HG02973 (cell line): ENCODE data around the gene ERI3.

Source experiments
- ATAC-seq: cut with Tn5 transposase; IDR thresholded peaks from one replicate; pipeline ENCODE4 v1.9.1; 2021; ENCODE audit warnings: moderate library complexity; ENCODE audit not compliant: unreplicated experiment

Gene ERI3

DNA sequence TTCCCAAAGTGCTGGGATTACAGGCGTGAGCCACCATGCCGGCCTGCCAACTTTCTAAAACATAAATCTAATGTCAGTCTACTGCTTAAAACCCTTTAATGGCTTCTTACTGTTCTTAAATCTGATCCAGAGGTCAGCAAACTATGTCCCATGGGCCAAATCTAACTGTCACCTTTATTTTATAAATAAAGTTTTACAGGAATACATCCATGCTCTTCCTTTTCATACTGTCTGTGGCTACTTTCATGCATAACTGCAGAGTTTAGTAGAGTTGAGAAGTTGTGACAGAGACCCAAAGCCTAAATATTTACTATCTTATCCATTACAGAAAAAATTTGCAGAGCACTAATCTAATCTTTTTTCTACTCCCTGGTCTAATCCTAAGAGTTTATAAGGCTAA lies 3.8 kb downstream of the ERI3 start:
- ATAC-seq, result no peak

DNA sequence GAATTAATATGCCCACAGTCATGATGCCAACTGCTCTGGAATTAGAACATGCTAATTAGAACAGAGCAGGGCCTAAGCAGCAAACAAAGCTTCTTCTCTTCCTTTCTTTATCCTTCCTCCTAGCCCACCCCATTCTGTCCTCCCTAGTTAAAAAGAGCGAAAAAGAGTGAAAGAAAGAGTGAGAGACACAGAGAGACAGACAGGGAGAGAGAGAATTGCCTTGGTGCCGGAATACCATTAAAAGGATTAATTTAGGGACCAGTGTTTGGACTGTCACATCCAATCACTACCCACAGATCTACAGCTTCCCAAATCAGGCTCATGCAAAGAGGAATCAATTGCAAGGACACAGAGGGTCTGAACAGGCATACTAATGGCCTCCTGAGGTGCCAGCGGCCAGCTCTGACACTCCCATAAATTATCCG lies 7.0 kb downstream of the ERI3 start:
- no peak for ATAC-seq

DNA sequence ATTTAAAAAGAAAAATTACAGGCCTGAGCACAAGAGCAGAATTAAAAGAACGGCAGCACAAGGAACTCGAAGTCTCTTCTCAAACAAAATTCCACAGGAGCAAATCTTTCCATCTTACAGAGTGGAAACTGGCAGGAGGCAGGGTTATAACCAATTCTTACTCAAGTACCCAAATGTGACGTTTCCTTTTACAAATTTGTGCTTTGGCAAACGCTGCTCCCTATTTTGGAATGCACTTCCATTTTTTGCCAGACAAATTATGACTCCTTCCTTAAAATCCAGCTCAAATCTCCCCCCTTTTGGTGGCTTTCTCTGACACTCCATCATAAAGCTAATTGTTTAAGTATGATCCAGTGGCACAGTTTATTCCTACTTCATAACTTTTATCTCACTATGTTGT lies 7.8 kb downstream of the ERI3 start:
- ATAC-seq, result no peak

DNA sequence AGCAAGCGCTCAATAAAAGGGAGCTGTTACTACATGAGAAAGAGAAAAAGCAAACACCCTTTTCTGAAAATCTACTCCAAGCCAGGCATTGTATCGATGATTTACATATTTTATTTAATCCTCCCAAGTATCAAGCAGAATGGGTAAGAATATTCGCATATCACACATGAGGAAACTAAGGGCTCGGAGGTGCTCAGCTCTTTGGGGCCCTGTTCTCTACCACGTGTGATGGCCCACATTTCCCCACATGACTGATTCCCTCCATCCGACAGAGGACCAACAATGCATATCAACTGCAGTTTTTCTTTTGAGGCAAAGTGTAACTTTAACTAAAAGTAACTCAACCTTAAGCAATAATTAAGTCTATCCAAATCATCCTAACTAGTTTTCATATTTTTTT lies 8.2 kb downstream of the ERI3 start:
- no peak for ATAC-seq

DNA sequence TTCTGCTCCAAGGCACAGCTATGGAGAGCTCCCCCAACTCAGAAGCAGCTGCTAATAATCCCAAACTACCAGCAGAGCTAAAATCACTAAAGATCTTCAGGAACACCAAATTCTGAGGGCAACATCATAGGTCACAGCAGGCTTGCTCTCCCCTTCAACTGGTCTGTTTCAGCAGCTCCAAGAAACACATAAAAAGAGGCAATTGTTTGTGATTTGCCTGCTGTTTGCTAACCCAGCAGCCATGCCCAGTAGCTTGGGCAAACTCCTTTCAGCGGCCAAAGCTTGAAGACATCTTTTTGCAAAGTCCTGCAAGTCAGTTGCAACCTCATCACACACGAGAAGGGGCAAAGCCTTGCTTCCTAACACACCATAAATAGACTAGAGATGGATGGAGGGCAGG lies 8.9 kb downstream of the ERI3 start:
- ATAC-seq, result no peak

DNA sequence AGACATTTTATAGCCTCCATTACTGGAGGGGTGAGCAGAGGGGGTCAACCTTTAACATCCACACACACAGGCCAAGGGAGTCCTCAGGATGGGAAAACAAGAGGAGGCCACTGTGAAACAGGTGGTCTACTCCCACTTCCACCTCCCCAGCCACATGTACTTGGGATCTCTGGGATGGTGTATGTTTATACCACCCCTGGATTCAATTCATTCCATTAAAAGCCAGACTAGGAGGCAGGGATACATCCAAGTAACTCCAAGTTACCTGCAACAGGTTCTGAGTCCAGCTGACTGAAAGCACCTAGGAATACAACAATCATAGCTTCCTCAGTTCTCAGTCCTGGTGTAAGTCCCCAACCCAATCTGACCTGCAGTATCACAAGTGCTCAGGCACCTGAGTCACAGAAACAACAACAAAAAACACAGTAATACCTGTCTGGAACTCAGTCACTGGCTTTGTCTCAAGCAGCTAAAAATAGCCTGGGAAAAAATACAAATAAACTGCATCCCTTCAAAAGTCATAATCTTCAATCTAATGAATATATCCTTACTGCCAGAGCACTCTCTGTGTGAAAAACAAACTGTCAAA lies 9.8 kb downstream of the ERI3 start:
- no peak for ATAC-seq

DNA sequence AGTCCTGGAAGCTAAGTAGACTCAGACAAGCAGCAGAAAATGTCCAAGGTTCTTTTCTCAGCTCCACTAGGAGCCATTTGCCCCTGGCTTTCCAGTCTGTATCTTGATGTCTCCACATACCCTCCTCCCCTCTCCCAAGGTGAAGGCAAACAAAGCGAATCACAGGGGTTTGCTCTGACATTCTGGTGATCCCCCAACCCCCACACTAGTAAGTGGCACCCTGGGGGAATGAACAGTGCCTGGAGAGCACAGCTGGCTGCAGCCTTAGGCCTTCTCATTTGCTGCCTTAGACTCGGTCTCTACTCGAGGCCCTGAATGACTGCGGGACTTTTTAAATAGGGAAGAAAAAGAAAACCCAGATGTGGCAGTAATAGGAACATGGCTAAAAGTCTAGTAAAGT lies 15.3 kb downstream of the ERI3 start:
- ATAC-seq, result no peak

DNA sequence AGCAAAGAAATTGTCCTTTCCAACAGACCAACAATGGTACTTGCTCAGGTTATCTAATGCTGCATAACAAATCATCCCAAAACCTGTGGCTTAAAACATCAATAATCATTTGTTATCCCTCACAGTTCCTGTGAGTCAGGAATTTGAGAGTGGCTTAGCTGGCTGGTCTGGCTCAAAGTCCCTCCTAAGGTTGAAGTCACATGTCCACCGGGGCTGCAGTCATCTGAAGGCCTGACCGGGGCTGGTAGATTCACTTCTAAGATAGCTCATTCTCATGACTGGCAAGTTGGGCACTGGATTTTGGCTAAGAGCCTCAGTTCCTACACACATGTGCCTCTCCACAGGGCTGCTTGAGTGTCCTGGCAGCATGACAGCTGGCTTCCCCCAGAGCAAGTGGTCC lies 16.9 kb downstream of the ERI3 start:
- no peak for ATAC-seq

DNA sequence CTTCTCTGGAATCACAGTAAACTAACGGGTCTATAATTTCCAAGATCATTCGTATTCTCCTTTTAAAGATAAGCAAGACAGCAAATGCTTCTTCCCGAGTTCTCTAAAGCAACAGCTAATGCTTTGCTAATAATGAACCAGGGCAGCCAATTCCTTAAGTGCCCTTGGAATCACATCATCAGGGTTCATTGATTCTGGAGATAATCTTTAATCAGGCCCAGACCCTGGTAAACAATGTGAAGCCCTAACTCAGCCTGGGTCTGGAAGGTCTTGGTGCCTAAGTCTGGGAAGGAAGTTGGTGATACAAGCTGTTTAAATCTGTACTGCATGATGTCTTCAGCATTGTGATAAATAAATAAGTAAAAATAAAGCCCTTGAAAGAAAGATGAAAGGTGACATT lies 18.4 kb downstream of the ERI3 start:
- no peak for ATAC-seq

DNA sequence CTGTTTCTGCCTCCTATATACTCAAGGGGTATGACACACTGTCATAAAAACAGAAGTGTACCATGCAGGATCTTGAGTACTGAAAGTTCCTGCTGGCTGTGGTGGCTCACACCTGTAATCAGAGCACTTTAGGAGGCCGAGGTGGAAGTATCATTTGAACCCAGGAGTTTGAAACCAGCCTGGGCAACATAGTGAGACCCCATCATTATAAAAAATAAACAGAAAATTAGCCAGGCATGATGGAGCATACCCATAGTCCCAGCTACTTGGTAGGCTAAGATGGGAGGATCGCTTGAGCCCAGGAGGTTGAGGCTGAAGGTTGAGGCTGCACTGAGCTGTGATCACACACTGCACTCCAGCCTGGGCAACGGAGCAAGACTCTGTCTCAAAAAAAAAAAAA lies 20.1 kb downstream of the ERI3 start:
- ATAC-seq, result no peak

DNA sequence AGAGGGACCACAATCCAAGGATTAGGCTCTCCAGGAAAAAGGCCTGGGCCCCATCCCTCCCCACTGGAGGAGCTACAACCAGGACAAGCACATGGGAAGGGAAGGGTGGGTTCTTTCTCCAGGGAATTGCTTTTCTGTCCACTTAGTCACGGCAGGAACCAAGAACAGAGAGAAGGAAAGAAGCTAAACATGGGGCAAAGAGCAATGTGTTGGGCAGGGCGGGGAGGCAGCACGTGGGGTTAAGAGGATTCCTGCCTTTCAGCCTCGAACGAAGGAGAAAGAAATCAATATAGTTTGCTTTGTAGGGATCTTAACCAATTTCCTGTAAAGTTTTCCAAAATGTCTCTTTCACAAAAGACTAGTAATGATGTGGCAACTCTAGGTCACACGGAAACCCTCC lies 21.7 kb downstream of the ERI3 start:
- no peak for ATAC-seq

DNA sequence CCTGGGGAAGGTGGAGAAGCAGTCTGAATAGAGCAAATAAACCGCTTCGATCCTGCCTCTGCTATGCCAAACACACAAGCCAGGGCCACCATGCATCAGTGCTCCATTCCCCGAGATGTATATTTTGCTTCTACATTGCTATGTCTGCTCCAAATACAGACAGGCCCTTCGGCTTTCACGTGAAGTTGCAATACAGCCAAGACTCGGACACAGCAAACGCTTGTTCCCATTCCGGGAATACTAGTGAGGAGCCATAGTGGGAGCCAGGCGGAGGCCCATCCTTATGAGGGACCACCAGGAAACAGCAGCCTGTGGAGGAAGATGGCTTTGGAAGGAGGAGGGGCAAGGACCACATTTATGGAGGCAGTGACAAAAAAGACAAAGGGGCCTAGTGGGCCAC lies 22.6 kb downstream of the ERI3 start:
- no peak for ATAC-seq

DNA sequence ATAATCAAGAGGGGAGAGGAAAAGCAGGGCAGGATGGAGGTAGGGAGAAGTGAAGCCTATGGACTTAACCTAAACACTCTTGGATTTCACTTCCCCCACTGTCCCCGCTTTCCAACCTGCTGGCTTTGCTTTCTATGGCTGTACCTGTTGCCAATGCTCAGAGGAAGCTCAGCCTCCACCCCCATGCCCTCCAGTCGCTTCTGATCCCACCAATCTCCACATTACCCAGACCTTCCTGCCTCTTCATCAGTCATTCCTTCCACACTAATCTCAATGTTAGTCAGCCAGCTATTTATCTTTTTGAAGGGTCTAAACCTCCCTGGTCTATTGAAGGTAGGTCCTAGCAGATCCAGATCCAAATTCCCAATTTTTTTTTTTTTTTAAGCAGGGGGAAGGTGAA lies 24.1 kb downstream of the ERI3 start:
- no peak for ATAC-seq

DNA sequence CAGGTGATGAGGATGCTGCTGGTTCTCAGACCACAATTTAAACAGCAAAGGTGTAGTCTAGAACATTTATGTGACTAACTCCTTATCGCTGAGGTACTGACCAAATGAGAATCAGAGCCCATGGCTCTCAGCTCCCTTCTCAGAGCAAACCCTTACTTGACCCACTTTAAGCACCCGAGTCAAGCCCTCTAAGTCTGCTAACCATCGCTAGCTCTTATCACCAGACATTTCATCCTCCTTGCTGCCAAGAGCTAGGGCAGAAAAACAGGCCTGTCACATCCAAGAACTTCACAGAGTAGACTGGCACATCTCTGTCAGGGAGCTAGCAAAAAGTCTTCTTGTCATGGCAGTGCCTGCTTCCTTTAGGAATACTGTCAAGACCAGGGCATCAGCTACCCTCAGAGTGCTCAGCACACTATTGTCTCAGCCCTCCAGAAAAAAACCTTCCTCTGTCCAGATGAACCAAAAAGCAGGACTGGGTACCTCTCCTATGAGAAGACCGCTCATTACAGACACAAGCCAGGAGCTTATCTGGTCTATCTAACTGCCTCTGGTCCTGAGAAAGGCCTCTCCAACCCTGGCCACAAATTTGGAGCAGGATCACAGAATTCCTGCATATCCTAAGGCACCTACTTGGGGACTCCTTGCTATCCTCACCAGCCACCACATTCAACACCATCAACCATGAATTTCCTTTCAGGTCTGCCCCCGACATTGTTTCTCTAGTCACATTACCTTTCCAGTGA lies 26.2 kb downstream of the ERI3 start:
- ATAC-seq, result no peak

DNA sequence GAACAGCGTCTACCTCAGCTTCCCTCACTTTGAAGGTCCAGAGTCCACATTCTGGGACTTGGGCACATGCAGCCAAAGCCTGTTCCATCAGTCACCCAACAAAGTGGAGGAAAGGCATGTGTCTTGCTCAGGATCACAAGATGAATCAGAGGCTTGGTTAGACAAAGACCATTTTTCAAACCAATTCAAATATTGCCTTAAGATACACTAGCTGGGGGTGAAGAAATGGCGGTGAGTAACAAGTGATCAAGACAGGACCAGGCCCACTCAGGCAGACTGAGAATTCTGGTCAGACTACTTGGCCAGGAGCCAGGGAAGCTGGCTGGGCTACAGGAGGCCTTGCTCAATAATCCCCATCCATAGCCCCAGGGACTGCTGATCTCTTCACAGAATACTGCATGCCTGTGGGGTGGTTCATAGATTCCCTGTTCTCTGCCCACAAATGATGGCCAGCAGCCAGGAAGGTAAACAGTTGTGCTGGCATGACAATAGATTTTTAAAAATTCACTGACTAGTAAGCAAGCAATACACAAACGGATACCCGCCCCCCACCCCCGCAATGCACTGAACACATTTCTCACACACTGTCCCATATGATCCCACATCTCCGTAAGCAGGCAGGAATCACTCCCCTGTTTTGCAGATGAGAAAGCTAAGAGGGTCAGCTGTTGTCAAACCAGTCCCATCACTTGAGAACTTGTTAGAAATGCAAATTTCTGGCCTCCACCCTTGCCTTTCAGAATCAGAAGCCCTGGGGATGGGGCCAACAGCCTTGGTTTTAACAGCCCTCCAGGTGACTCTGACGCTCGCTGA lies 27.2 kb downstream of the ERI3 start:
- ATAC-seq, result no peak

DNA sequence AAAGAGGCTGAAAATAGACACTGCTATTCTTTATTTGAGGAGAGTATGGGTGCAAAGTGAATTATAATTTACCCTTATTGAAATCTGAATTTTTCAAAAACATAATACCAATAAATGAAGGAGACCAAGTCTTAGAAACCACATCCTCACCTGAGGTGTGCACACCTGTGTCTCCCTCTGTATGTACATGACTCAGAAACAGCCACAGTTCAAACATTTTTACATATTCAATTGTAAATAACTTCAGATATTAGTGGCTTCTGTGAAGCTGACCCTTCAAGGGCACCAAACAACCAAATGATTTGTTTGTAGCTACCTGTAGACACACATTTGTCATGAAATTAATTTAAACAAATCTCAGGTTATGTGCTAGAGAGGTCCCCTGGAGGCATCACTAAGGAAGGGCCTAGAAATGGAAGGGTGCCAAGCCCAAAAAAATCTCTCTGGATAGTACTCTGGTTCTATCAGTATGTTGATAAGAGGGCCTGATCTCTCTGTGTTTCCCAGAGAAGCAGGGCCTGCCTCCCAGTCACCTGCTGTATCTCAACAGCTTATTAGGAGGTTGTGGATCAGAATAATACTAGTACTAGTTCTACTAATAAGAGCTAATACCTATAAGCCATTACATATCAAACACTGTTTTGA lies 28.1 kb downstream of the ERI3 start:
- ATAC-seq, result no peak

DNA sequence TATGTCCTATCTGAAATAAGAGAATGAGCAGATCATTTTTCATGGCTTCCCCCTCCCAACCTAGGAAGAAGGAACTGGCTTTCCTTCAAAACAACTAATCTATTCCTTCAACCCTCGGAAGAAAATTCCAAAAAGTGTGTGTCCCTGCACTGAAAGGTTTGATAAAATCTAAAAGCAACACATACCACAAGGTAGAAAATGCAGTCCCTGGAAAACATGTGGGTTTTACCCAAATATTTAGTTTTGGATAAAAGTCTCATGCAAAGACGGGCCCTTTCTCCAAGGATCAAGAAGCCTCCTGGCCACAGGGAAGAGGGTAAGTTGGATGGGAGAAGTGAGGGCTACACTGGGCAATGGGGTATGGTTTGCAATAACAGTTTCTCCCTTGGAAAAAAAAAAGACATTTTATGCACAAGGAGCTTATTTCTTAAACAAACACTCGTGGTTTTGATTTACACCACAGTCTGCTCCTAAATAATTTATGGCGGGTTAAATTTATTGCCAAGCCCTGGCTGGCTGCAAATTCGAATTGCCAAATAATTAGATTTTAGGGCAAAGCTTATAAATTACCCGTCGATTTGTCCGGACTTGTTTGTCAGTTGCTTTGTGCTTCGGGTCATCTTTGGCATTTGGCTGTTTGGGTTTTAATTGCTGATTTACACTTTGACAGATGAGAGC lies 28.9 kb downstream of the ERI3 start:
- ATAC-seq, result no peak

DNA sequence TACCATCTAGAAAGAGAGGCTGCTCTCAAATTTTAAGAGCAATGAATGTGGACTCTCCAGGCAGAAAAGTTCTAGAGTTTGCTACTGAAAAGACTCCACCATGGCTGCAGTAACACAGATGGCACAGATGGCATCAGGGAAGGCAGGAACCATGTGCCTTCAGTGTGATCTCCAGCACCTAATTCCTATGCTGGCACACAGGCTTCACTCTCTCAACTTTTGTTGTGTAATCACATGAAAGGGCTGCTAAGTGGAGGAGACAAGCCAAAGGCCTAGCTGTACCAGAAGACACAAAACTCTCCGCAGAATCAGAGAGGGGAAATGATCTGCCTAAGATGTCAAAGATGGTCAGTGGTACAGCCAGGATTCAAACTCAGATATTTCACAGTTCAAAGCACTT lies 31.1 kb downstream of the ERI3 start:
- no peak for ATAC-seq

DNA sequence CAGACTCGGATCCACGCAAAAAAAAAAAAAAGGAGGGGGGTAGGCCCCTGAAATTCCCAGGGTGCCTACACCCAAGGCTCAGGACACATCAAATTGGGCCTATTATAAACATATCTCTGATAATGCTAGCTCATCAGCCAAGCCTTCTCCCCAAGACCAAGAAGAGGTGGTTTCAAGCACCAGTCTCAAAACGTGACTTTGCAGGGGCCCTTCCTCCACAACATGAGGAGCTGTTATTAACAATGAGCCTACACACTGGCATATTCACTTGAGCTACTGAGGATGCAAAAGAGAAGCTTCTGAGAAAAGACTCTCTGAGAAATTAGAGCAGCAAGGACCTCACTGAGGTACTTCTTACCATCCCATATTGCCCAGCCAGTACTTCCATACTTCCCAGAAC lies 32.7 kb downstream of the ERI3 start:
- no peak for ATAC-seq

DNA sequence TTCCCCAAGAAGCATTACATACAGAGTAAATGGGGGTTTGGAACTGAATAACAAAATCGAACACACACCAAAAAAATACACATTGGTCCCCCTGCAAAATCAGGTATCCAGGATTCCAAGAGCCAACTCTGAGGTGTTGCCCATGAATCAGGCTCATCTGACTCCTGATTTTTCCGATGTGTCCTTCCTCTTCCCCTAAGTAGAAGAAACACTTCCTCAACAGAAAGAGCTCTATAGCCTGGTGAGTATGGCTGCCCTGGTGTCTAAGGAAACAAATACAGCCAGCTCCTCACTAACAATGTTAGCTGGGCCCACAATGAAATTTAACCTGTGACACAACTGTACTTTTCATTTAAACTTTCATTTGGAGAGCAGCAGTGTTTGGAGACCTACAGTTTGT lies 33.6 kb downstream of the ERI3 start:
- no peak for ATAC-seq
